GM18505 (cell line): Measurements from ENCODE around the gene NRL.

ENCODE experiments used
- ATAC-seq: cut with Tn5 transposase; IDR thresholded peaks from one replicate; pipeline ENCODE4 v1.9.1; 2021; ENCODE audit not compliant: unreplicated experiment
- POLR2A ChIP-seq: IDR thresholded peaks from 4 replicates; pipeline ENCODE4 v1.6.1; 2011; ENCODE audit warnings: borderline replicate concordance; ENCODE audit not compliant: insufficient read depth, insufficient read length; ENCODE audit errors: extremely low read depth

NRL gene

GRCh38 chr14:24149302-24149969, 34.7 kb upstream of the NRL start:
- ATAC-seq: no peak
- no peak for TF ChIP-seq POLR2A

GRCh38 chr14:24147761-24148428, 33.1 kb upstream of the NRL start:
- TF ChIP-seq POLR2A: peak; percentile 31
- ATAC-seq: no peak

- TF ChIP-seq POLR2A: peak; percentile 71
Observed at GRCh38 chr14:24146978-24147760, 32.4 kb upstream of the NRL start, which contains the start of gene RNF31. Gene RNF31, plus strand, starts transcription at chr14:24147498. Its CDS starts 201 bp downstream, at chr14:24147699.

GRCh38 chr14:24146453-24146977, 31.8 kb upstream of the NRL start, which contains the start of gene PSME2:
Gene PSME2, minus strand, starts transcription at chr14:24146610. Its CDS starts 29 bp downstream, at chr14:24146581.
- ATAC-seq: peak; percentile 61

More at GRCh38 chr14:24146978-24147760, 32.4 kb upstream of the NRL start, which contains the start of gene RNF31:
- peak; percentile 75 for ATAC-seq

GRCh38 chr14:24145690-24146452, 31.1 kb upstream of the NRL start:
- no peak for TF ChIP-seq POLR2A
- ATAC-seq: no peak

More at GRCh38 chr14:24146453-24146977, 31.8 kb upstream of the NRL start, which contains the start of gene PSME2:
- TF ChIP-seq POLR2A: peak; percentile 66

GRCh38 chr14:24145219-24145618, 30.5 kb upstream of the NRL start:
- TF ChIP-seq POLR2A: no peak
- no peak for ATAC-seq

- TF ChIP-seq POLR2A: no peak
- no peak for ATAC-seq
Observed at GRCh38 chr14:24144451-24144850, 29.7 kb upstream of the NRL start.

- no peak for ATAC-seq
- no peak for TF ChIP-seq POLR2A
Observed at GRCh38 chr14:24143511-24143910, 28.8 kb upstream of the NRL start.

- peak; percentile 97 for TF ChIP-seq POLR2A
- ATAC-seq: peak; percentile 83
Observed at GRCh38 chr14:24141097-24141880, 26.5 kb upstream of the NRL start, which contains the start of gene EMC9. Gene EMC9, minus strand, starts transcription at chr14:24141591. Its CDS starts 287 bp downstream, at chr14:24141304.

GRCh38 chr14:24139272-24139934, 24.7 kb upstream of the NRL start:
- TF ChIP-seq POLR2A: no peak
- ATAC-seq: no peak
